Measurements from ENCODE around the gene PTPRG. TPM values are rescaled to one million over a fixed set of nuclear protein-coding genes. Genes with fewer than 3 reads are reported as not detected.

The PTPRG gene
- total and polyA plus RNA-seq, 4 donors, result 3.6 to 35.6 (median 8.1) TPM

DNA sequence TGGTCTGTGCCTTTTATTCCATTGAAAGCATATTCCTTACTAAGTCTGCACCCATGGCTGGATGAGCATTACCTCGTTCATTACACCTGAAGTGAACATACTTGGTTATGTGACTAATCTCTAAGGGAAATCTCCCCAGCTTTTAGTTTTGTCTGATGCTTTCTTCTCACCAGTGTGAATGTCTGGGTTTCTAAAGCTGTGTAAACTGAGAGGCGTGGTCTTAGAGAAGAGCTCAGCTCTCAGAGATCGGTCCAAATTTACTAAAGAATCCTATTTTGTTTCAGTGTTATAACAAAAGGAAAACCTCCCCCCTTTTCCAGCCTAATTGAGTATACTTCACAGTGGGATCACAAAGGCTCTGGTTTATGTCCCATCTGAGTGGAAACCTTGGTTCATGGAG lies 352.3 kb downstream of the PTPRG start:
- Histone ChIP-seq H3K4me3 (ENCODE audit: low read depth in 1 of 3, low read length in 3 of 3) (no peak overlapping the region), H3K27me3 (ENCODE audit: control insufficient read depth in 4 of 4, insufficient read depth in 4 of 4, low read length in 3 of 4) (no peaks in the 10 kb centered on the region), H3K9me3 (ENCODE audit: control insufficient read depth in 4 of 4, low read length in 3 of 4) (no peaks in the 10 kb centered on the region), H3K9ac (ENCODE audit: low read depth in 1 of 2, low read length in 2 of 2) (no peak overlapping the region), H3K36me3 (ENCODE audit: control insufficient read depth in 4 of 4, insufficient read depth in 3 of 4, low read depth in 1 of 4, low read length in 3 of 4) (no peaks in the 10 kb centered on the region), H3K27ac (ENCODE audit: low read depth in 1 of 2, low read length in 2 of 2) (no peak overlapping the region), H3K4me1 (ENCODE audit: control insufficient read depth in 4 of 4, insufficient read depth in 4 of 4, low read length in 3 of 4) (peaks cover under 1 to 7% (median 6%) of the 10 kb centered on the region in 4 donors)
- WGBS, result 94% methylated on average over 3 of the region's 3 CpGs
- no peak for DNase-seq (ENCODE audit: low spot score)
- no peak for TF ChIP-seq TAF1 (conservative IDR thresholded peaks at IDR 0.05)
- TF ChIP-seq EGR1 (IDR thresholded peaks at IDR 0.05; ENCODE audit: low read depth in 2 of 2), result no peak
- no peak for TF ChIP-seq HNF4G (IDR thresholded peaks at IDR 0.05)
- TF ChIP-seq NR2F2 (IDR thresholded peaks at IDR 0.05), result no peak
- TF ChIP-seq, protein P1, sequence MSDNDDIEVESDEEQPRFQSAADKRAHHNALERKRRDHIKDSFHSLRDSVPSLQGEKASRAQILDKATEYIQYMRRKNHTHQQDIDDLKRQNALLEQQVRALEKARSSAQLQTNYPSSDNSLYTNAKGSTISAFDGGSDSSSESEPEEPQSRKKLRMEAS (IDR thresholded peaks at IDR 0.05), result no peak
- TF ChIP-seq SP1 (IDR thresholded peaks at IDR 0.05), result no peak
- TF ChIP-seq, protein P2, sequence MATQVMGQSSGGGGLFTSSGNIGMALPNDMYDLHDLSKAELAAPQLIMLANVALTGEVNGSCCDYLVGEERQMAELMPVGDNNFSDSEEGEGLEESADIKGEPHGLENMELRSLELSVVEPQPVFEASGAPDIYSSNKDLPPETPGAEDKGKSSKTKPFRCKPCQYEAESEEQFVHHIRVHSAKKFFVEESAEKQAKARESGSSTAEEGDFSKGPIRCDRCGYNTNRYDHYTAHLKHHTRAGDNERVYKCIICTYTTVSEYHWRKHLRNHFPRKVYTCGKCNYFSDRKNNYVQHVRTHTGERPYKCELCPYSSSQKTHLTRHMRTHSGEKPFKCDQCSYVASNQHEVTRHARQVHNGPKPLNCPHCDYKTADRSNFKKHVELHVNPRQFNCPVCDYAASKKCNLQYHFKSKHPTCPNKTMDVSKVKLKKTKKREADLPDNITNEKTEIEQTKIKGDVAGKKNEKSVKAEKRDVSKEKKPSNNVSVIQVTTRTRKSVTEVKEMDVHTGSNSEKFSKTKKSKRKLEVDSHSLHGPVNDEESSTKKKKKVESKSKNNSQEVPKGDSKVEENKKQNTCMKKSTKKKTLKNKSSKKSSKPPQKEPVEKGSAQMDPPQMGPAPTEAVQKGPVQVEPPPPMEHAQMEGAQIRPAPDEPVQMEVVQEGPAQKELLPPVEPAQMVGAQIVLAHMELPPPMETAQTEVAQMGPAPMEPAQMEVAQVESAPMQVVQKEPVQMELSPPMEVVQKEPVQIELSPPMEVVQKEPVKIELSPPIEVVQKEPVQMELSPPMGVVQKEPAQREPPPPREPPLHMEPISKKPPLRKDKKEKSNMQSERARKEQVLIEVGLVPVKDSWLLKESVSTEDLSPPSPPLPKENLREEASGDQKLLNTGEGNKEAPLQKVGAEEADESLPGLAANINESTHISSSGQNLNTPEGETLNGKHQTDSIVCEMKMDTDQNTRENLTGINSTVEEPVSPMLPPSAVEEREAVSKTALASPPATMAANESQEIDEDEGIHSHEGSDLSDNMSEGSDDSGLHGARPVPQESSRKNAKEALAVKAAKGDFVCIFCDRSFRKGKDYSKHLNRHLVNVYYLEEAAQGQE (IDR thresholded peaks at IDR 0.05), result no peak
- TF ChIP-seq, protein P3, sequence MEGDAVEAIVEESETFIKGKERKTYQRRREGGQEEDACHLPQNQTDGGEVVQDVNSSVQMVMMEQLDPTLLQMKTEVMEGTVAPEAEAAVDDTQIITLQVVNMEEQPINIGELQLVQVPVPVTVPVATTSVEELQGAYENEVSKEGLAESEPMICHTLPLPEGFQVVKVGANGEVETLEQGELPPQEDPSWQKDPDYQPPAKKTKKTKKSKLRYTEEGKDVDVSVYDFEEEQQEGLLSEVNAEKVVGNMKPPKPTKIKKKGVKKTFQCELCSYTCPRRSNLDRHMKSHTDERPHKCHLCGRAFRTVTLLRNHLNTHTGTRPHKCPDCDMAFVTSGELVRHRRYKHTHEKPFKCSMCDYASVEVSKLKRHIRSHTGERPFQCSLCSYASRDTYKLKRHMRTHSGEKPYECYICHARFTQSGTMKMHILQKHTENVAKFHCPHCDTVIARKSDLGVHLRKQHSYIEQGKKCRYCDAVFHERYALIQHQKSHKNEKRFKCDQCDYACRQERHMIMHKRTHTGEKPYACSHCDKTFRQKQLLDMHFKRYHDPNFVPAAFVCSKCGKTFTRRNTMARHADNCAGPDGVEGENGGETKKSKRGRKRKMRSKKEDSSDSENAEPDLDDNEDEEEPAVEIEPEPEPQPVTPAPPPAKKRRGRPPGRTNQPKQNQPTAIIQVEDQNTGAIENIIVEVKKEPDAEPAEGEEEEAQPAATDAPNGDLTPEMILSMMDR (IDR thresholded peaks at IDR 0.05; ENCODE audit: low read depth, low read length, missing input control), result no peak
- TF ChIP-seq, protein P4, sequence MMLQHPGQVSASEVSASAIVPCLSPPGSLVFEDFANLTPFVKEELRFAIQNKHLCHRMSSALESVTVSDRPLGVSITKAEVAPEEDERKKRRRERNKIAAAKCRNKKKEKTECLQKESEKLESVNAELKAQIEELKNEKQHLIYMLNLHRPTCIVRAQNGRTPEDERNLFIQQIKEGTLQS (IDR thresholded peaks at IDR 0.05), result no peak
- no peak for TF ChIP-seq FOXA1 (IDR thresholded peaks at IDR 0.05)
- no peak for TF ChIP-seq FOXA2 (IDR thresholded peaks at IDR 0.05)
- TF ChIP-seq JUND (IDR thresholded peaks at IDR 0.05), result no peak
- no peak for TF ChIP-seq GABPA (IDR thresholded peaks at IDR 0.05 in 1 of 2, conservative IDR thresholded peaks at IDR 0.05 in 1 of 2)
- no peak for TF ChIP-seq YY1 (IDR thresholded peaks at IDR 0.05)

DNA sequence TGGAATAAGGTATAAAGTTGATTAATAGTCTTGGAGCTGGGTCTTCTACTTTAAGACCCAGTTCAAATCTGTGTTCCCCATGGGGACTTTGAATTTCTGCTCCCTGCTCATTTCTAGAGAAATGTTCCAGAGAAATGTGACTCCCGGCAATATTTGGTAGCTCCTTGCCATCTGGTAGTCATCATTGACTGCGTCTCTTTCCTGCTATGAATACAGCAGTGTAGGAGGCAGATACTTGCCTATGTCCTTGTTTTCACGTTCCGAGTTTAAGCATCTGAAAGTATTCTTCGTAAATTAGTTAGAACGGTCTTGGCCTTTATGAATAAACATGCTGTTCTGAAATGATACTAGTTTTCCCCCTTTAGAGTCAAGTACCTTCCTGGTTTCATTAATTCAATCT lies 352.9 kb downstream of the PTPRG start:
- no peak overlapping the region for H3K9ac ChIP-seq (ENCODE audit: low read depth in 1 of 2, low read length in 2 of 2)
- no peak for DNase-seq (ENCODE audit: low spot score)
- 96% methylated on average over 6 of the region's 6 CpGs for WGBS

More for the DNA sequence above, 352.9 kb downstream of the PTPRG start:
- Histone ChIP-seq H3K4me3 (ENCODE audit: low read depth in 1 of 3, low read length in 3 of 3) (no peak overlapping the region), H3K4me1 (ENCODE audit: control insufficient read depth in 4 of 4, insufficient read depth in 4 of 4, low read length in 3 of 4) (peaks cover 0 to 2% (median under 1%) of the 10 kb centered on the region in 4 donors), H3K36me3 (ENCODE audit: control insufficient read depth in 4 of 4, insufficient read depth in 3 of 4, low read depth in 1 of 4, low read length in 3 of 4) (no peaks in the 10 kb centered on the region), H3K27ac (ENCODE audit: low read depth in 1 of 2, low read length in 2 of 2) (no peak overlapping the region), H3K27me3 (ENCODE audit: control insufficient read depth in 4 of 4, insufficient read depth in 4 of 4, low read length in 3 of 4) (no peaks in the 10 kb centered on the region), H3K9me3 (ENCODE audit: control insufficient read depth in 4 of 4, low read length in 3 of 4) (no peaks in the 10 kb centered on the region)
- no peak for TF ChIP-seq GABPA (IDR thresholded peaks at IDR 0.05 in 1 of 2, conservative IDR thresholded peaks at IDR 0.05 in 1 of 2)
- TF ChIP-seq YY1 (IDR thresholded peaks at IDR 0.05), result no peak
- TF ChIP-seq, protein P5, sequence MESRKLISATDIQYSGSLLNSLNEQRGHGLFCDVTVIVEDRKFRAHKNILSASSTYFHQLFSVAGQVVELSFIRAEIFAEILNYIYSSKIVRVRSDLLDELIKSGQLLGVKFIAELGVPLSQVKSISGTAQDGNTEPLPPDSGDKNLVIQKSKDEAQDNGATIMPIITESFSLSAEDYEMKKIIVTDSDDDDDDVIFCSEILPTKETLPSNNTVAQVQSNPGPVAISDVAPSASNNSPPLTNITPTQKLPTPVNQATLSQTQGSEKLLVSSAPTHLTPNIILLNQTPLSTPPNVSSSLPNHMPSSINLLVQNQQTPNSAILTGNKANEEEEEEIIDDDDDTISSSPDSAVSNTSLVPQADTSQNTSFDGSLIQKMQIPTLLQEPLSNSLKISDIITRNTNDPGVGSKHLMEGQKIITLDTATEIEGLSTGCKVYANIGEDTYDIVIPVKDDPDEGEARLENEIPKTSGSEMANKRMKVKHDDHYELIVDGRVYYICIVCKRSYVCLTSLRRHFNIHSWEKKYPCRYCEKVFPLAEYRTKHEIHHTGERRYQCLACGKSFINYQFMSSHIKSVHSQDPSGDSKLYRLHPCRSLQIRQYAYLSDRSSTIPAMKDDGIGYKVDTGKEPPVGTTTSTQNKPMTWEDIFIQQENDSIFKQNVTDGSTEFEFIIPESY (IDR thresholded peaks at IDR 0.05), result no peak
- no peak for TF ChIP-seq NR2F2 (IDR thresholded peaks at IDR 0.05)
- TF ChIP-seq, protein P4 (IDR thresholded peaks at IDR 0.05), result no peak
- no peak for TF ChIP-seq FOXA2 (IDR thresholded peaks at IDR 0.05)

Measured in liver (tissue), 9 donors.